HepG2 (cell line): ENCODE measurements around the gene NIP7. TPM values are rescaled to one million over a fixed set of nuclear protein-coding genes. Genes with fewer than 3 reads are reported as not detected.
A peak's percentile ranks its signal among the peaks of the same experiment; 100 is the strongest.

ENCODE experiments used
- ATAC-seq: fragments of 200-7000 bp; cut with Tn5 transposase; 3 replicates; pipeline ENCODE4 v1.9.1; 2020; ENCODE audit warnings: mild to moderate bottlenecking, moderate library complexity
- BruUV-seq: library from RNA; stranded (reverse); fragments of 400-500 nt; replicated peaks from 2 replicates; lab custom pipeline; 2021; lab: Mats Ljungman, UMichigan
- CTCF ChIA-PET: fragments of 300-600 bp; formaldehyde crosslinking; extraction: SDS; loops from one replicate; lab custom pipeline; 2021; ENCODE audit warnings: low total read pairs, inconsistent platforms, low intra/inter-chr PET ratio; lab: Yijun Ruan, JAX
- POLR2A ChIA-PET: fragments of 350-600 bp; sonication (Branson Sonifier 250); formaldehyde crosslinking; loops from one replicate; lab custom pipeline; 2020; ENCODE audit warnings: antibody characterized with exemption, inconsistent platforms; lab: Yijun Ruan, JAX
- DNase-seq: peaks from one replicate; pipeline ENCODE4 v3.0.0-alpha.2; 2015; ENCODE audit warnings: low spot score
- FAIRE-seq: peaks from 3 replicates; lab custom pipeline; 2011; peaks lifted over from hg19 to GRCh38; lab: Jason Lieb, UNC
- H2AFZ ChIP-seq: one replicate; pipeline ENCODE4 v1.6.1; 2011; ENCODE audit warnings: low read length, inconsistent platforms
- H3K27ac ChIP-seq: fragments of 300-600 bp; 3 replicates; pipeline ENCODE4 v1.8.0; 2011; ENCODE audit warnings: mixed run types, mild to moderate bottlenecking, mixed read lengths, low read length, inconsistent platforms; ENCODE audit not compliant: insufficient read depth; ENCODE audit errors: extremely low read length
- H3K27me3 ChIP-seq, 2 experiments: fragments of 200-600 bp in 1 of 2; 2 replicates in 1 of 2; 3 replicates in 1 of 2; pipeline versions ENCODE4 v1.6.0 to v1.8.0; 2011; ENCODE audit warnings: low read length in 2 of 2, mild to moderate bottlenecking in 2 of 2, moderate library complexity in 2 of 2, inconsistent platforms in 1 of 2; ENCODE audit not compliant: insufficient read depth in 2 of 2, control insufficient read depth in 1 of 2
- H3K36me3 ChIP-seq, 2 experiments: fragments of 200-600 bp in 1 of 2; replicated peaks in 1 of 2; 2 replicates in 1 of 2; 3 replicates in 1 of 2; pipeline versions ENCODE4 v1.5.1 to v1.8.0; 2011; ENCODE audit warnings: low read length in 2 of 2, inconsistent platforms in 1 of 2; ENCODE audit not compliant: insufficient read depth in 2 of 2, control insufficient read depth in 1 of 2
- H3K4me1 ChIP-seq: 2 replicates; pipeline ENCODE4 v1.5.1; 2012; ENCODE audit warnings: low read length, inconsistent platforms; ENCODE audit not compliant: insufficient read depth
- H3K4me2 ChIP-seq: 2 replicates; pipeline ENCODE4 v1.6.0; 2011; ENCODE audit warnings: low read depth, low read length, inconsistent platforms
- H3K4me3 ChIP-seq, 3 experiments: fragments of 200-600 bp in 1 of 3; sonication (generic), shearing (Covaris generic) in 1 of 3; replicated peaks in 1 of 3; 2 replicates each; pipeline ENCODE4 v1.5.1; 2011 to 2016; ENCODE audit warnings: low read length in 3 of 3, inconsistent platforms in 2 of 3, low read depth in 2 of 3, mild to moderate bottlenecking in 2 of 3, control low read depth in 1 of 3, mixed read lengths in 1 of 3; ENCODE audit not compliant: insufficient read depth in 1 of 3
- H3K79me2 ChIP-seq: one replicate; pipeline ENCODE4 v1.6.1; 2011; ENCODE audit warnings: low read length, inconsistent platforms; ENCODE audit not compliant: insufficient read depth
- H3K9ac ChIP-seq: 2 replicates; pipeline ENCODE4 v1.6.0; 2011; ENCODE audit warnings: mild to moderate bottlenecking, low read depth, low read length, inconsistent platforms; ENCODE audit not compliant: insufficient read depth
- H3K9me3 ChIP-seq: 2 replicates; pipeline ENCODE4 v1.5.1; 2012; ENCODE audit warnings: mild to moderate bottlenecking, low read length
- H4K20me1 ChIP-seq: 2 replicates; pipeline ENCODE4 v1.6.0; 2011; ENCODE audit warnings: inconsistent platforms, mild to moderate bottlenecking, low read length, moderate library complexity; ENCODE audit not compliant: insufficient read depth
- AGO2 ChIP-seq: fragments of 200-400 bp; formaldehyde crosslinking; optimal IDR thresholded peaks from 2 replicates; pipeline ENCODE3; 2017; ENCODE audit warnings: mild to moderate bottlenecking, low read depth, low read length, moderate library complexity
- WGBS: methylation state at CpG from one replicate; pipeline ENCODE4 v1.1.6; 2017; ENCODE audit warnings: low lambda C conversion rate; 5-methylcytosine and 5-hydroxymethylcytosine counted together
- in situ Hi-C: cut with HindIII; loops from 2 replicates; pipeline ENCODE4 v1.10.0; 2017; ENCODE audit warnings: low pct_unique_long_range_greater_than_20kb; ENCODE audit not compliant: extremely low pct_ligation_motif_present
- intact Hi-C: fragments of 100-400 bp; cut with micrococcal nuclease; formaldehyde crosslinking; loops from one replicate; pipeline ENCODE4 v1.10.0; 2022; ENCODE audit not compliant: unreplicated experiment
- polyA plus RNA-seq, 8 experiments: library from polyadenylated mRNA; depleted of rRNA in 3 of 8; stranded (reverse) in 7 of 8; unstranded in 1 of 8; fragments of >200 nt; fragmentation: Illumina TruSeq in 4 of 8; extraction: Trizol in 4 of 8; gene quantifications; 2 replicates each; pipeline versions ENCODE4 v1.2.1 to v1.2.3, GENCODE V29; 2011 to 2016; ENCODE audit warnings: low read depth in 4 of 8, missing spikeins in 1 of 8, mixed read lengths in 1 of 8; ENCODE audit not compliant: insufficient read depth in 1 of 8
- total RNA-seq, 5 experiments: library from RNA; depleted of rRNA; stranded (reverse); fragments of >200 nt; fragmentation: Illumina TruSeq; extraction: Trizol; gene quantifications; 2 replicates each; pipeline ENCODE4 v1.2.3, GENCODE V29; 2016; ENCODE audit warnings: low read depth in 1 of 5
- TF ChIP-seq, protein P1 (sequence below): sonication (generic); formaldehyde crosslinking; IDR thresholded peaks from 2 replicates; pipeline ENCODE4 v1.5.1; 2020; ENCODE audit warnings: missing genetic modification reagents, mild to moderate bottlenecking, borderline replicate concordance

Gene NIP7
- total and polyA plus RNA-seq, 2 of the 13 experiments (the other 11 are each of a cell fraction or from before 2014, with no cell fraction given), result 15.3 to 114 TPM

DNA sequence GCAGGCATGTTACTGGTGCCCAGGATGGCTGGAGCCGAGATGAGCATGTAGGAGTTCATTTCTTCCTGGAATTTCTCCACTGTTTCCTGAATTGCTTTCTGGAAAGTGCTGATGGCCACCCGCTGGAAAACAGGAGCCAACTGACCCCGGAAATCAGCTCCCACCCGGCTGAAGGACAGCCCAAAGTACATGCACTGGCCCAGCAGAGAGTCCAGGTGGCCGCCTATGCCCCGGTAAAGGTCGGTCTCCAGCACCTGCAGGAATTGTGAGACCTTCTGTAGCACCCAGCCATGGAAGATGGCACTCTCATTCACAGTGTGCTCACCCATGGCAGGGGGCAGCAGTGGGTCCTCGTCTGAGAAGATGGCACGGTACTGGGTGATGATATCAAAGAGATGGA, 4.9 kb upstream of the NIP7 start:
- BruUV-seq, result no TSS peak
- no peak overlapping the region for H2AFZ ChIP-seq
- no peak overlapping the region for H3K4me3 ChIP-seq
- H3K9ac ChIP-seq, result no peak overlapping the region
- TF ChIP-seq, protein P1, sequence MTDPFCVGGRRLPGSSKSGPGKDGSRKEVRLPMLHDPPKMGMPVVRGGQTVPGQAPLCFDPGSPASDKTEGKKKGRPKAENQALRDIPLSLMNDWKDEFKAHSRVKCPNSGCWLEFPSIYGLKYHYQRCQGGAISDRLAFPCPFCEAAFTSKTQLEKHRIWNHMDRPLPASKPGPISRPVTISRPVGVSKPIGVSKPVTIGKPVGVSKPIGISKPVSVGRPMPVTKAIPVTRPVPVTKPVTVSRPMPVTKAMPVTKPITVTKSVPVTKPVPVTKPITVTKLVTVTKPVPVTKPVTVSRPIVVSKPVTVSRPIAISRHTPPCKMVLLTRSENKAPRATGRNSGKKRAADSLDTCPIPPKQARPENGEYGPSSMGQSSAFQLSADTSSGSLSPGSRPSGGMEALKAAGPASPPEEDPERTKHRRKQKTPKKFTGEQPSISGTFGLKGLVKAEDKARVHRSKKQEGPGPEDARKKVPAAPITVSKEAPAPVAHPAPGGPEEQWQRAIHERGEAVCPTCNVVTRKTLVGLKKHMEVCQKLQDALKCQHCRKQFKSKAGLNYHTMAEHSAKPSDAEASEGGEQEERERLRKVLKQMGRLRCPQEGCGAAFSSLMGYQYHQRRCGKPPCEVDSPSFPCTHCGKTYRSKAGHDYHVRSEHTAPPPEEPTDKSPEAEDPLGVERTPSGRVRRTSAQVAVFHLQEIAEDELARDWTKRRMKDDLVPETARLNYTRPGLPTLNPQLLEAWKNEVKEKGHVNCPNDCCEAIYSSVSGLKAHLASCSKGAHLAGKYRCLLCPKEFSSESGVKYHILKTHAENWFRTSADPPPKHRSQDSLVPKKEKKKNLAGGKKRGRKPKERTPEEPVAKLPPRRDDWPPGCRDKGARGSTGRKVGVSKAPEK (CRISPR knock-in tag), result no peak
- peak; percentile 58 for TF ChIP-seq AGO2
- POLR2A ChIA-PET, result interaction anchor here (0.6 to 0.9 kb wide), 2 partner anchors 8 to 61 kb away, joined by 3 read pairs; no protein-coding TSS in a partner anchor
- CTCF ChIA-PET, result no interaction called here
- no peaks in the 10 kb centered on the region for H4K20me1 ChIP-seq
- H3K79me2 ChIP-seq, result peaks cover 34% of the 10 kb centered on the region
- no peak for ATAC-seq
- WGBS, result 99% methylated on average over 9 of the region's 9 CpGs
- H3K9me3 ChIP-seq, result no peaks in the 10 kb centered on the region
- peaks cover 29% of the 10 kb centered on the region for H3K4me1 ChIP-seq
- H3K4me2 ChIP-seq, result no peak overlapping the region
- in situ Hi-C loops (no loop called here), intact Hi-C loops (no loop called here)
- no peak for DNase-seq
- peaks cover 21 to 43% of the 10 kb centered on the region in 2 experiments for H3K36me3 ChIP-seq
- no peaks in the 10 kb centered on the region; a peak in 1 of 5 replicates for H3K27me3 ChIP-seq
- no peak for FAIRE-seq
- no peak overlapping the region for H3K27ac ChIP-seq
